Measurements from ENCODE around the gene CKS1B. TPM values are rescaled to one million over a fixed set of nuclear protein-coding genes. Genes with fewer than 3 reads are reported as not detected.

The CKS1B gene
- total RNA-seq, 3 donors from 2014 or later (not counting 1 experiment from before 2014, with no cell fraction given) = 8.5 to 13.0 (median 12.9) TPM

- no peak for ATAC-seq
- Histone ChIP-seq H3K27me3 (ENCODE audit: control insufficient read depth, insufficient read depth, low read length) (no peaks in the 10 kb centered on the region), H3K36me3 (ENCODE audit: control insufficient read depth, insufficient read depth, low read length) (peaks cover 21% of the 10 kb centered on the region), H3K4me1 (ENCODE audit: control insufficient read depth, insufficient read depth, low read length) (peaks cover 46% of the 10 kb centered on the region), H3K27ac (ENCODE audit: low read length) (no peak overlapping the region), H3K9me3 (ENCODE audit: control insufficient read depth, insufficient read depth, low read length) (no peaks in the 10 kb centered on the region), H3K4me3 (ENCODE audit: low read length) (no peak overlapping the region)
- Mint-ChIP-seq H3K27me3 (ENCODE audit: low read depth in 2 of 2) (no peaks in the 10 kb centered on the region), H3K4me3 (peak overlapping the region; percentile 28), H3K27ac (no peak overlapping the region), H3K4me1 (peaks cover 47 to 51% of the 10 kb centered on the region in 2 donors), H3K9me3 (no peaks in the 10 kb centered on the region), H3K36me3 (no peaks in the 10 kb centered on the region)
- TF ChIP-seq CTCF (IDR thresholded peaks at IDR 0.05) = no peak
- no peak for DNase-seq
- WGBS (ENCODE audit: insufficient coverage) = 97% methylated on average over 15 of the region's 16 CpGs
- intact Hi-C loops (cut with micrococcal nuclease) = loop anchor here (5.0 kb wide), 1 partner anchor 93 kb away; the partner anchor contains the start of gene ADAM15
These were observed 15.6 kb upstream of the CKS1B start for GRCh38 chr1:154958681-154959425.

- Mint-ChIP-seq H3K27me3 (ENCODE audit: low read depth in 2 of 2) (no peaks in the 10 kb centered on the region), H3K9me3 (no peaks in the 10 kb centered on the region), H3K27ac (peak overlapping the region in 1 of 2 donors; percentile 88), H3K4me1 (peaks cover 41 to 47% of the 10 kb centered on the region in 2 donors), H3K36me3 (no peaks in the 10 kb centered on the region), H3K4me3 (no peak overlapping the region)
- no peak for TF ChIP-seq CTCF (IDR thresholded peaks at IDR 0.05)
- DNase-seq (no peak), ATAC-seq (no peak)
- Histone ChIP-seq H3K27me3 (ENCODE audit: control insufficient read depth, insufficient read depth, low read length) (no peaks in the 10 kb centered on the region), H3K9me3 (ENCODE audit: control insufficient read depth, insufficient read depth, low read length) (no peaks in the 10 kb centered on the region), H3K27ac (ENCODE audit: low read length) (no peak overlapping the region), H3K4me3 (ENCODE audit: low read length) (no peak overlapping the region), H3K36me3 (ENCODE audit: control insufficient read depth, insufficient read depth, low read length) (peaks cover 25% of the 10 kb centered on the region), H3K4me1 (ENCODE audit: control insufficient read depth, insufficient read depth, low read length) (peaks cover 41% of the 10 kb centered on the region)
- WGBS (ENCODE audit: insufficient coverage) = 98% methylated on average over 7 of the region's 7 CpGs
- intact Hi-C loops (cut with micrococcal nuclease) = loop anchor here (5.0 kb wide), 1 partner anchor 93 kb away; the partner anchor contains the start of gene ADAM15
These were observed 15.1 kb upstream of the CKS1B start for GRCh38 chr1:154959426-154959780.

- Histone ChIP-seq H3K9me3 (ENCODE audit: control insufficient read depth, insufficient read depth, low read length) (no peaks in the 10 kb centered on the region), H3K27ac (ENCODE audit: low read length) (peak overlapping the region; percentile 93), H3K36me3 (ENCODE audit: control insufficient read depth, insufficient read depth, low read length) (peaks cover 33% of the 10 kb centered on the region), H3K27me3 (ENCODE audit: control insufficient read depth, insufficient read depth, low read length) (no peaks in the 10 kb centered on the region), H3K4me3 (ENCODE audit: low read length) (peak overlapping the region; percentile 65), H3K4me1 (ENCODE audit: control insufficient read depth, insufficient read depth, low read length) (peaks cover 29% of the 10 kb centered on the region)
- DNase-seq = peak in 1 of 2 donors; percentile 41
- Mint-ChIP-seq H3K36me3 (no peaks in the 10 kb centered on the region), H3K27me3 (ENCODE audit: low read depth in 2 of 2) (no peaks in the 10 kb centered on the region), H3K4me1 (peaks cover 29 to 37% of the 10 kb centered on the region in 2 donors), H3K9me3 (no peaks in the 10 kb centered on the region), H3K4me3 (peak overlapping the region; percentile 91), H3K27ac (peak overlapping the region; percentile 88)
- ATAC-seq = no peak
- TF ChIP-seq CTCF (IDR thresholded peaks at IDR 0.05) = no peak
- WGBS (ENCODE audit: insufficient coverage) = 10% methylated on average over 8 of the region's 10 CpGs
- intact Hi-C loops (cut with micrococcal nuclease) = loop anchor here (2.0 kb wide), 1 partner anchor 38 kb away; no protein-coding TSS in a partner anchor
These were observed 13.9 kb upstream of the CKS1B start for GRCh38 chr1:154960446-154961136.

Measured in natural killer cell (primary cell).